Globus pallidus (tissue), 1 donor: ENCODE measurements around the gene EBP.
A peak's percentile ranks its signal among the peaks of the same experiment; 100 is the strongest.
"Not testable (repeated sequence)": the region's sequence is repeated elsewhere in the genome, so short reads cannot be mapped to it uniquely, and the experiment has no call there.

ENCODE experiments used
- DNase-seq: peaks from one replicate; pipeline ENCODE4 v3.0.0-alpha.2; 2015; ENCODE audit warnings: low spot score

EBP gene

DNA sequence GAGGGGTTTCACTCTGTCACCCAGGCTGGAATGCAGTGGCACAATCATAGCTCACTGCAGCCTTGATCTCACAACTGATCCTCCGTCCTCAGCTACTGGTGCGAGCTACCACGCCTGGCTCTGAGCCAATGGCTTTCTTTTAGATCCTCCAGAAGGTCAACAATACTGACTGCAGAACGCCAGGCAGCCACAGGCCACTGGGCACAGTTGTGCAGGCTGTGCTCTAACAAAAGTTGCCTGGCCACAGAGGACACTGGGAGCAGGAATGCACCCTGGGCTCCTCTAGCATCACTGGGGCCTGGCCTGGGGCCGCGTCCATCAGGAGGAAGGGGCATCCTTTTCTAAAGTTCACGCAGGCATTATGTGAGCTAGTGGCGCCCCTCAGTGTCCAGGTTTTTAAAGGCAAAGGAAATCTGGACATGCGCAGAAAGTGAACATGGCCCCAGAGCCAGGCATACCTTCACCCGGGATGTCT, 27.7 kb upstream of the EBP start:
- DNase-seq: peak; percentile 40

DNA sequence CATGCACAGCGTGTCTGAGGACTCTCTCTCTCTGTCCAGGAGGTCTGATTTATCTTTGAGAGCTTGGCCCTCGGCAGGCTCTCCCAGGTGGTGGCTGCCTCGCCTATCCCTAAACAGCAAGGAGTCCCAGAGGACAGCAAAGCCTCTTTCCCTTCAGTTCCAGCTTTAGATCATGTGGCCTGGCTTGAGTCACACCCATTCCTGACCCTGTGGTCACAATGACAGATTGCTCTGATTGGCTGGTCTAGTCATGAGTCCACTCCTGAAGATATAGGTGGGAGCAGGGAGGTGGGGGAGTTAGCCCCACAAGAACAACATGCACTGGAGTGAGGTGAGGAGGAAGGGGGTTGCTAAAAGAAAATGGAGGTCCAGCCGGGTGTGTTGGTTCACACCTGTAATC, 24.9 kb upstream of the EBP start:
- DNase-seq: no peak

DNA sequence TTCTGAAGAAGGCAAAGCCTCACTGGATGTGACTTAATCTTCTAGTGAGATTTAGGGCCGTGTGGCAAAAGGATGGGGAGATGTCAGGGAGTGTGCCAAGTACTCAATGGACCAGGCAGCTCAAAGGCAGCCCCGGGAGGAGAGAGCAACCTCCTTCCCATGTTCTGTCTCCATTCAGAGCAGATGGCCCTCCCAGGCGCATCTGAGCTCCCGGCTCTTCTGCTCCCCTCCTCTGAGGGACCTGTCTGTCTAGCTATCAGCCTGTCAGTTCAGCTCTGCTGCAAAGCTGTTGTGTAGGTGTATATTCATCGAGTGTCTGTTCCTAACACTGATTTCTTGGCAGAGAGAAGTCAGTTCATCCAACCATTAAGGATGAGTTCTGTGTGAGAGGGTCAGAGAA, 23.7 kb upstream of the EBP start:
- DNase-seq: no peak

DNA sequence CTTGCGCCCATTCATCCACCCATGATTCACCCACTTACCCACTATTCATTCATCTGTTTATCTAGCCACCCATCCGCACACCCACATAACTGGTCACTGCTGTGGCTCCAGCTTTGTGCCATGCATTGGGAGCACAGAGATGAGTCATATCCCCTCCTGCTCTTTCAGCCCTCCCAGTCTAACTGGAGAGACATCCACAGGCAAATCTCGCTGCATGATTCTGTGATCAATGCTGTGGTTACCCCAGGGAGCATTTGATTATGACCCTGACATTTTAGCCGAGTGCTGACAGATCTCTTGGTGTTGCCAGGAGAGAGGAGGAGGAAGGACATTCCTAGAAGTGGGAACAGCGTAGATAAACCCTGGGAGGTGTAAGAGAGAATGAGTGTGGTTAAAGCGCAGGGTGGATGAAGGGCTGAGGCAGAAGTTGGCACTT, 23.2 kb upstream of the EBP start:
- DNase-seq: no peak

DNA sequence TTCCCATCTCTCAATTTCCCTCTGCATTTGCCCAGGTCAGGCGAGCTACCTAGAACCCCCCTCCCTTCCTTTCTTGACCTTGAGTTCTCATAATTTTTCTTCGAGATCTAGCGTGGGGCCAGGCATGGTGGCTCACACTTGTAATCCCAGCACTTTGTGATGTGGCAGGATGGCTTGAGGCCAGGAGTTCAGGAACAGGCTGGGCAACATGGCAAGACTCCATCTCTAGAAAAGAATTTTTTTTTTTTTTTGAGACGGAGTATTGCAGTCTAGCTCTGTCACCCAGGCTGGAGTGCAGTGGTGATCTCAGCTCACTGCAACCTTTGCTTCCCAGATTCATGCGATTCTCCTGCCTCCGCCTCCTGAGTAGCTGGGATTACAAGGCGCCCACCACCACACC, 17.3 kb upstream of the EBP start:
- no peak for DNase-seq

DNA sequence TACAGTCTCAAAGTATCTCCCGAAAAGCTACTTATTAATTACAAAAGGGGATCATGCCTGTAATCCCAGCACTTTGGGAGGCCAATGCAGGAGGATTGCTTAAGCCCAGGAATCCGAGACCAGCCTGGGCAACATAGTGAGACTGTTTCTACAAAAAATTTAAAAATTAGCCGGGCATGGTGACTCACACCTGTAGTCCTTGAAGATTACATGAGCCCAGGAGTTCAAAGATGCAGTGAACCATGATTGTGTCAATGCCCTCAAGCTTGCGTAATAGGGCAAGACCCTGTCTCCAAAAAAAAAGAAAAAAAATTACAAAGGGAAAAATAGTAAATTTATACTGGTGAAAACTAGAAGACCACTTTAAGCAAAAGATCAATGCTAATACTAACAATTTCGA, 16.1 kb upstream of the EBP start:
- no peak for DNase-seq

DNA sequence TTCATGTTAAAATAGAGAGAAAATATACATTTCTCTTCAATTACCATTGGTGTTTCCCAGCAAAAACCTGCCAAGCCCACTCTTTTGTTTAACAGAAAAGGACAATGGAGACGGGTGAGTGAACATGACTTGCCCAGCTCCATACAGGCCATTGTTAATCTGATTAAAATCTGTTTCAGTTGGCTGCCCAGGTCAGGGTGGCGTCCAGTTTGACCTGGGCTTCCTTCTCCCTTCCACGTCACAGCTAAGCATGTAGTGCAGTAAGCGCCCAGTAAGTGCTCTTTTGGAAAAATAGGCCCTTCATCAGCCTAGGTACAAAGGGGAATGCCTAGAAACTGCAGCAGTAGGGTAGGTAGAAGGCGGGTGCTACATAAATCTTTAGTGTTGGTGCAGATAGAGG, 14.4 kb upstream of the EBP start:
- DNase-seq: no peak

DNA sequence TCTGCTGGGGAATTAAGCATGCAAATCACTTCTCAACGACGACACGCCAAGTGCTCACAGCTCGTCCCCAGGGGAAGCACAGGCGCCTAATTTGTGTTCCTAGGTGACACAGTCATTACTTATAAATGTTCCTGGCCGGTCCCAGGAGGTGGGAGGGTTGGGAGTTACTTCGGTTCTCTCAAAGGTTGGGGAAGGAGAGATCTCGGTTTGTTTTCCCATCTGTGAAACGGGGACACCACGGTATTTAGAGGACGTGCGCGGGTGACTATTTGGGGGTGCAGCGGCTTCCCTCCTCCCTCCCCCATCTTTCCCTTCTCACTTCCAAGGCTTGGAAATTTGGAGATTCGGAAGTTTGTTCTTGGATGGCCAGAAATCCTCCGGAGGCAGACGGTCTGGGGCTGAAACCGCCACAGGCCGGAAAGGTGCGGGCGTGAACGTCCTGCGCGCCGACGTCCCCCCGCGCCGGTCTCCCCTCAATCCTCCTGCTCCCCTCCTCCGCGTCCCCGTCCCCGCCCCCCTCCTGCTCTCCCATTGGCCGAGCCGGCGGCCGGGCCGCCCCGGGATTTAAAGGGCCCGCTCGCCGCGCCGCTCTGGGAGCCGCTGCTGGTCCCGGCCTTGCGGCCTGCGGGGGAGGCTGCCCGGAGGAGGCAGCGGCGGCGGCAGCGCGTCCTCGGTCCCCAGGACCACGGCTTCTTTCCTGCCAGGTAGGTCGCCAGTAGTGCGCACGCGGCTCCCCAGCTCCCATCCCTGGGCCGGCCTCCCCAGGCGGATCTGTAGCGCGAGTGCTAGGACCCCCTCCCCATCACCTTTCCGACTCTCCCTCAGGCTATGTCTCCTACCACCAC, 13.0 kb upstream of the EBP start, which contains the start of gene PORCN:
Gene PORCN (plus strand): TSS at position 593 of the 845 bp plus-strand sequence. CDS start 829 bp downstream, outside the sequence.
- DNase-seq: peak; percentile 73

DNA sequence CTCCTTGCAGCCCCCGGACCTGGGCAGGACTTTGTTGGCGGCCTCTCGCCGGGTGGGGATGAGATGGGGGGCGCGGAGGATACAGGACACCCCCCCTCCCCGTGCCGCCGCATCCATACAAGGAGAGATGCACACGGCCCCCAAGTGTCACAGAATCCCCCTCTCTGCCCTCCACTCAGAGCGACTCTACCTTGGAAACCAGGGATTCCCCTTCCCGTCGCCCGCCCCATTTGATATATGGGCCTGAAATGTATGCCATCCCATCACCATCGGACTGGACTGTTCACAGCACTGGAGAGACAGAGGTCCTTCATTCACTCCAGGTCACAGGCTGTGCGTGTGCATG, 12.4 kb upstream of the EBP start:
- DNase-seq: no peak

DNA sequence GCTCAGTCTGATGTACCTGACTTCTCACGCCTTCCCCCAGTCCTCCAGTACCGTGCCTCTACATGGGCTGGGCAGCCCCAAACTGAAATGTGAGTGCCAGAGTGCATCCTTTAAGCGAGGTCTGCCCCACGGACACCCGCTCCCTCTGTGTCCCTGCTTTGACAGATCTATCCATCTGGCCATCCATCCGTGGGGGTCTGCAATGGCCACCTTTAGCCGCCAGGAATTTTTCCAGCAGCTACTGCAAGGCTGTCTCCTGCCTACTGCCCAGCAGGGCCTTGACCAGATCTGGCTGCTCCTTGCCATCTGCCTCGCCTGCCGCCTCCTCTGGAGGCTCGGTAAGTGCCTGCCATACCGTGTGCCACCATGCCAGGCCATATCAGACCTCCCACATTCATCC, 12.0 kb upstream of the EBP start:
- DNase-seq: no peak

DNA sequence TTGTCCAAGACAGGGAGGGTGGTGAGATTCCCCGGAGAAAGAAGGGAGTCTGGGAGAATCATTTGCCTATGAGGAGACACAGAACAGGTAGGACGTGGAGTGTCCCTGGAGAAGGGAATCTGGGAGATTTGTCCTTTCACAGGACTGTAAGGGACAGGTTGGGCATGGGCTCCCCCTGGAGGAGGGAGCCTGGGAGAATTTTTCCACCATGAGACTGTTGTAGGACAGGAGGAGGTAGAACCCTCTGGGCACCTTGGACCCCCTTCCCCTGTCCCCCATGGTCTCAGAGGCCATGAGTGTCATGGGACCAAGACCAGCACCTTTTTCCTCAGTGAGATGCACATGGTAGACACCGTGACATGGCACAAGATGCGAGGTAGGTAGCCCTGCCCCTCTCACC, 10.0 kb upstream of the EBP start:
- DNase-seq: no peak

DNA sequence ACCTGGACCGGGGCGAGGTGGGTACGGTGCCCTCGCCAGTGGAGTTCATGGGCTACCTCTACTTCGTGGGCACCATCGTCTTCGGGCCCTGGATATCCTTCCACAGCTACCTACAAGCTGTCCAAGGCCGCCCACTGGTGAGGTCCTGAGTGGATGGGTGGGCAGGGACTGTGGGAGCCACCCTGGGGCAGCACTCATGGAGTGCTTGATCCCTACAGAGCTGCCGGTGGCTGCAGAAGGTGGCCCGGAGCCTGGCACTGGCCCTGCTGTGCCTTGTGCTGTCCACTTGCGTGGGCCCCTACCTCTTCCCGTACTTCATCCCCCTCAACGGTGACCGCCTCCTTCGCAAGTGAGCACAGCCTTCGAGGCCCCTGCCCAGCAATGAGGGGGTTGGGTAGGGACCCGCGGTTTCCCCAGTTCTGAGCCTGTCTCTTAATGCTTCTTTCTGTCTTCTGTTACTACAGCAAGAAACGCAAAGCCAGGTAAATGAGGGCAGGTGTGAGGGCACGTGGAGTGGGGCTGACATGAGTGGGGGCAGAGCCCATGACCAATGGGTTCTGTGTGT, 9.2 kb upstream of the EBP start:
- no peak for DNase-seq

DNA sequence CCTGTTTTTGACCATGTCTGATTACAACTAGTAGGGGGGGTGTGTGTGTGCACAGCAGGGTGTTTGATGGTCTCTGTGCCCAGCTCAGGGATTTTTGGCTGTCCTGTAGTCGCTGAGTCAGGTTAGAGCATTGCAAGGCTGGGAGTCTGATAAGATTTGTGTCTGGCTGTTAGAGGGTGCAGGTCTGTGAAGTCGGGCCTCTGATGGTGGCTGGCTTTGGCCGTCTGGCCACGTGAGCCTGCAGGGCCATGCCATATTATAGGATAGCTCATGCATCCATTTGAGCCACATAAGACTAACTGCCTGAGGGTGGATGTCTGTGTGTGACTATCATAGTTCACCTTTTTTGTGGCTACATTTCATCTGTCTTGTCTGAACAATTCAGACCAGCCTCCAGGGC, 7.9 kb upstream of the EBP start:
- DNase-seq: no peak

DNA sequence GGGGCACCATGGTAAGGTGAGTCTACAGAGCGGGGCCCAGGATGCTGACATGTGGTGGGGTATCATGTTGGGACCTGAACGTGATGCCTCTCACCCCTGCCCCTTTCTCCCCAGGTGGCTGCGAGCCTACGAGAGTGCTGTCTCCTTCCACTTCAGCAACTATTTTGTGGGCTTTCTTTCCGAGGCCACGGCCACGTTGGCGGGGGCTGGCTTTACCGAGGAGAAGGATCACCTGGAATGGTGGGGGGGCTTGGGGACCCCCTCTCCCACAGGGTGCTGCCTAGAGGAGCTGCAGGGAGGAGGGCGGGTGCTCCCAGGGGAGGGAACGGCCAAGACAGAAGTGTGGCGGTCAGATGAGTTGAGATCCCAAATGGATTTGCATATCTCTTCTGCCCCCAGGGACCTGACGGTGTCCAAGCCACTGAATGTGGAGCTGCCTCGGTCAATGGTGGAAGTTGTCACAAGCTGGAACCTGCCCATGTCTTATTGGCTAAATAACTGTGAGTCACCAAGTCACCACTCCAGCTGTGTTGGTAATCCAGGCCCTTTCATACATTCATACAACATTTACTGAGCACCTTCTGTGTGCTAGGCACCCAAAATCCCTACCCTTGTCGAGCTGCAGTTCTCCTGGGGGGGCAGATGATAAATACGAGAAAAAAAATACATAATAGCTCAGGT, 7.3 kb upstream of the EBP start:
- DNase-seq: no peak

DNA sequence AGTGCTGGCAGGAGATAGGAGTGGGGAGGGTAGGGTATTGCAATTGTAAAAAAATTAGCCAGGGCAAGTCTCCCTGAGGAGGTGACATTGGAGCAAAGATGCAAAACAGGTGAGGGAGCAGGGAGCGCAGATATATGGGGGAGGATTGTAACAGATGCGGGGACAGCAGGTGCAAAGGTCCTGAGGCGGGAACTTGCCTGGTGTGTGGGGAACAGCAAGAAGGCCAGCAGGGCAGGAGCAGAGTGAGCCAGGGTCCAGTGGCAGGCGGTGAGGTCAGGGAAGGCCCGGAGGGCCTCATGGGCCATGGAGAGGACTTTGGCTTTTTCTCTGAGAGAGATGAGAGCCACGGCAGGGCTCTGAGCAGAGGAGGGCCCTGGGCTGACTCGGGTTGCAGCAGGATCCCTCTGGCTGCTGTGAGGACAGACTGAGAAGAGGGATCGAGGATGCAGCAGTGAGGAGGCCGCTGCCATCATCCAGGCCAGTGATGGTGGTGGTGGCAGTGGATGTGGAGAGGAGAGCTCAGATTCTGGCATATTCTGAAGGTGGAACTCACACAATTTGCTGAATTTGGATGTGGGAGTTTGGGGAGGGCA, 6.6 kb upstream of the EBP start:
- DNase-seq: no peak

DNA sequence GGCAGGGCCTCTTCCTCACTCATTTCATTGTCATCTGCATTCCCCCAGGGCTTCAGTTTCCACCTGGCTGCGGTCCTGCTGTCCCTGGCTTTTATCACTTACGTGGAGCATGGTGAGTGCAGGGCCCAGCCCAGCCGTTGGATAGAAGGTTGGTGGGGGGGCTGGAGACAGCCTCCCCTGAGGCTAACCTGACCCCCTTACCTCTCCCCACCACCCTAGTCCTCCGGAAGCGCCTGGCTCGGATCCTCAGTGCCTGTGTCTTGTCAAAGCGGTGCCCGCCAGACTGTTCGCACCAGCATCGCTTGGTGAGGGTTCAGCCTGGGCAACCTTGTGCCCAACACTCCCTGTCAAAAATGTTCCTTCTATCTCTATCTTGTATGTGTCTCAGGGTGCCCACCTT, 5.8 kb upstream of the EBP start:
- no peak for DNase-seq

DNA sequence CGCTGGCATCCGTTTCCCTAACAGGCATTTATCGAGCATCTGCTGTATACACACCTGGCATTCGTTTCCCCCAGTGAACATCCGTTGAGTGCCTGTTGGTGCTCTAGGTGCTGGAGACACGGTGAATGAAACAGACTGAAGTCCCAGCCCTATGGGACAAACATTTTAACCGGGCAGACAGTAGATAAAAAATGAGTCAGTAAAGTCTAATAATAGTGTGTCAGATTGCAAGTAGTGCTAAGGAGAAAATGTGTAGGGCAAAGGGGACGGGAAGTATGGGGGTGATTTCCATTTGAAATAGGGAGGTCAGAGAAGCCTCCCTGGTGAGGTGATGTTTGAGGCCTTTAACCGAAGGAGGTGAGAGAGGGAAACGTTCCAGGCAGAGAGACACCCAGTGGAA, 5.3 kb upstream of the EBP start:
- DNase-seq: no peak

DNA sequence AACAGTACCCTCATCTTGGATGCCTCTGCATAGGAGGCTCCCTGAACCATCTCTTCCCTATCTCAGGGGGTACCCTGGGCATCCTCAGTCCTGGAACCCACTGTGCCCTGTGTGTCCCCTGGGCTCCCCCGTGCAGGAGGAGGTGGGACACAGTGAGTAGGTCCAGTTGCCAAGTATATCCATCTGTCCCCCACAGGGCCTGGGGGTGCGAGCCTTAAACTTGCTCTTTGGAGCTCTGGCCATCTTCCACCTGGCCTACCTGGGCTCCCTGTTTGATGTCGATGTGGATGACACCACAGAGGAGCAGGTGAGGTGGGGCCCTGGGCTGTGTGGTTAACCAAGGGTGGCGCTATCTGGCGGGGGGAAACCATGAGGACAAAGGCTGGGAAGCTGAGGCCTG, 4.6 kb upstream of the EBP start:
- no peak for DNase-seq

DNA sequence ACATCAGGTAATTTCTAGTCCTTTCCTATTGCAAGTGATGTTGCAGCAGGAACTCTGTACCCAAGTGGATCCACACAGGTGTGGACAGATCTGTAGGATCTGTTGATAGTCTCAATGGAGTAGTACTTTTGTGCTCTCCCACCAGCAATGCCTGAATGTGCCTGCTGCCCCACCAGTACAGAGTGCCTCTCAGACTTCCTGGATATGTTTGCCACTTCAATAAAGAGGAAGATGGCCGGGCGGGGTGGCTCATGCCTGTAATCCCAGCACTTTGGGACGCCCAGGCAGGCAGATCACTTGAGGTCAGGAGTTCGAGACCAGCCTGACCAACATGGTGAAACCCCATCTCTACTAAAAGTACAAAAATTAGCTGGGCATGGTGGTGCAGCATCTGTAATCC, 2.1 kb upstream of the EBP start:
- DNase-seq: not testable (repeated sequence)

DNA sequence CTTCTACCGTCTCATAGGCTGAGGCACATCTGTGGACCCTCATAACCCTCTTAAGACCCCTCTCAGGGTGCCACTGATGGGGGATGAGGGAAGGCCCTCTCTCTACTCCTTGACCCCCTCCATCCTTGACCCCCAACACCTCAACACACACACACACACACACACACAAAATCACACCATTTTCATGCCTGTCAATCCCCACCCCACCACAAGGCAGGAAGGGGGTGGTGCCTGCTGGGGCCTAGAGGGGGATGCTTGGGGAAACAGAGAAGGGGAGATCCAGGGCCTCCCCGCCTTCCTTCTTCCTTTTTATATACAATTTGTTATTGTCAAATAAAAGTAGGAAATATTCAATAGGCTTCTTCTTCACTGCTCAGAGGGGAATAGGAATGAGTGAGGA, 1.2 kb upstream of the EBP start:
- no peak for DNase-seq

DNA sequence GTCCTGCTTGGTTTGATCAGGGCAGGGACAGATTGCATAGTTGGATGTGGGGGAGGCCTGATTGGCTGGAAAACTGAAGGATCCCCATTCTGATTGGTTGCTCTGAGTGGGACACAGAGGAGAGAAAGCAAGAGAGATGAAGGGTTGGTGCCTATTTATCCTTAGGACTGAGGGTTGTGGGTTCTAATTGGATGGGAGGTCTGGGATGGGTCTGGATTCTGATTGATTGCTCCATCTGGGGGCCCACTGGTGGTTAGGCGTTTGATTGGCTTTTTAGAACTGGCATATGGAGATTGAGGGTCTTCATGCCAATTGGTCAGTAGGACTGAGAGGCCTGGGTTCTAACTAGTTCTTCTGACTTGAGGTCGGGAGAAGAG, 644 bp upstream of the EBP start:
- DNase-seq: no peak

DNA sequence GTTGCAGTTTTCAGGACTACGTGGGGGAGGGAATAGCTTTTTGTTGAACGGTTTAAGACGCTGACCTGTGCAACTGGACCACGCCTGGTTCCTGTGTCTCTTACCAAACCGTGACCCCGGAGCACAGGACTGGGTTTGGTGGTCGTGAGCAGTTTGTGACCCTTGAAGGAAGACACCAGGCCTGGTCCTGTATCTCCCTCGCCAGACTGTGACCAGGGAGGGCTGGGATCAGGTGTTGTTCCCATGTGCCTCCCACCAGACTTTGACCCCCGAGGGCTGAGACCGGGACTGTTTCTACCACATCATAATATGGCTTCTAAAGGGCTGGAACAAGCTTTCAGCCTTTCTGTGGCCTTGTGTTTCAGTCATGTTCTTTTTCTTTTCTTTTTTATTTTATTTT, 683 bp downstream of the EBP start:
- no peak for DNase-seq

DNA sequence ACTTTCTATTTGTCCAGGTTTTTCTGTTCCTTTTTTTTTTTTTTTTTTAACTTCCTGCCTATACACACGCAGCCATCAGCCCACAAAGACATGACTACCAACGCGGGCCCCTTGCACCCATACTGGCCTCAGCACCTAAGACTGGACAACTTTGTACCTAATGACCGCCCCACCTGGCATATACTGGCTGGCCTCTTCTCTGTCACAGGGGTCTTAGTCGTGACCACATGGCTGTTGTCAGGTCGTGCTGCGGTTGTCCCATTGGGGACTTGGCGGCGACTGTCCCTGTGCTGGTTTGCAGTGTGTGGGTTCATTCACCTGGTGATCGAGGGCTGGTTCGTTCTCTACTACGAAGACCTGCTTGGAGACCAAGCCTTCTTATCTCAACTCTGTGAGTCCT, 2.1 kb downstream of the EBP start:
- DNase-seq: no peak
